HUES64 (cell line): ENCODE data around the gene CA5A.
"Not testable (repeated sequence)": the region's sequence is repeated elsewhere in the genome, so short reads cannot be mapped to it uniquely, and the experiment has no call there.

Experiments
- H3K27ac ChIP-seq: 2 replicates; pipeline ENCODE4 v1.7.0; 2013; ENCODE audit warnings: low read depth, low read length, inconsistent platforms
- H3K27me3 ChIP-seq: 2 replicates; pipeline ENCODE4 v1.6.1; 2013; ENCODE audit warnings: mild to moderate bottlenecking, low read length; ENCODE audit not compliant: insufficient read depth
- H3K36me3 ChIP-seq: 2 replicates; pipeline ENCODE4 v1.6.1; 2013; ENCODE audit warnings: mild to moderate bottlenecking, low read length; ENCODE audit not compliant: insufficient read depth
- H3K4me1 ChIP-seq: 2 replicates; pipeline ENCODE4 v1.6.1; 2013; ENCODE audit warnings: mild to moderate bottlenecking, low read length, moderate library complexity; ENCODE audit not compliant: insufficient read depth
- H3K4me3 ChIP-seq: 2 replicates; pipeline ENCODE4 v1.5.1; 2013; ENCODE audit warnings: mild to moderate bottlenecking, low read length, moderate library complexity
- H3K9ac ChIP-seq: 2 replicates; pipeline ENCODE4 v1.6.1; 2013; ENCODE audit warnings: mild to moderate bottlenecking, low read depth, low read length
- H3K9me3 ChIP-seq: 2 replicates; pipeline ENCODE4 v1.6.1; 2013; ENCODE audit warnings: low read depth, low read length; ENCODE audit not compliant: insufficient read depth
- WGBS: fragments of 150-250, 120-280 bp; methylation state at CpG from one replicate; pipeline ENCODE4 v1.1.7; 2013; ENCODE audit warnings: missing lambda C conversion rate; 5-methylcytosine and 5-hydroxymethylcytosine counted together

Gene CA5A

GRCh38 chr16:87918866-87919680 is 17.3 kb downstream of the CA5A start:
- Histone ChIP-seq H3K27ac (no peak overlapping the region), H3K4me3 (no peak overlapping the region), H3K4me1 (no peaks in the 10 kb centered on the region), H3K27me3 (no peaks in the 10 kb centered on the region), H3K36me3 (no peaks in the 10 kb centered on the region), H3K9me3 (no peaks in the 10 kb centered on the region), H3K9ac (no peak overlapping the region)
- WGBS: 90% methylated on average over 37 of the region's 37 CpGs

- no peaks in the 10 kb centered on the region for H3K9me3 ChIP-seq
- no peaks in the 10 kb centered on the region for H3K27me3 ChIP-seq
- H3K4me3 ChIP-seq: no peak overlapping the region
- WGBS: 94% methylated on average over 13 of the region's 13 CpGs
- no peak overlapping the region for H3K27ac ChIP-seq
- no peaks in the 10 kb centered on the region for H3K36me3 ChIP-seq
- no peak overlapping the region for H3K9ac ChIP-seq
- H3K4me1 ChIP-seq: no peaks in the 10 kb centered on the region
These were observed 18.0 kb downstream of the CA5A start for GRCh38 chr16:87918338-87918737.

- H3K27me3 ChIP-seq: no peaks in the 10 kb centered on the region
- H3K27ac ChIP-seq: no peak overlapping the region
- no peak overlapping the region for H3K4me3 ChIP-seq
- H3K4me1 ChIP-seq: no peaks in the 10 kb centered on the region
- no peaks in the 10 kb centered on the region for H3K36me3 ChIP-seq
- H3K9me3 ChIP-seq: no peaks in the 10 kb centered on the region
- 91% methylated on average over 9 of the region's 9 CpGs for WGBS
- H3K9ac ChIP-seq: no peak overlapping the region
These were observed 18.8 kb downstream of the CA5A start for GRCh38 chr16:87917503-87917902.

- Histone ChIP-seq H3K27me3 (no peaks in the 10 kb centered on the region), H3K27ac (no peak overlapping the region), H3K36me3 (no peaks in the 10 kb centered on the region), H3K4me1 (no peaks in the 10 kb centered on the region), H3K9me3 (no peaks in the 10 kb centered on the region), H3K4me3 (no peak overlapping the region), H3K9ac (no peak overlapping the region)
- WGBS: 95% methylated on average over 25 of the region's 25 CpGs
These were observed 21.5 kb downstream of the CA5A start for GRCh38 chr16:87914812-87915211.

GRCh38 chr16:87914021-87914725 is 22.2 kb downstream of the CA5A start:
- H3K9ac ChIP-seq, H3K9me3 ChIP-seq, H3K36me3 ChIP-seq, H3K27me3 ChIP-seq, H3K27ac ChIP-seq, H3K4me3 ChIP-seq, H3K4me1 ChIP-seq: not testable (repeated sequence)
- 91% methylated on average over 25 of the region's 27 CpGs for WGBS

- H3K4me3 ChIP-seq, H3K4me1 ChIP-seq, H3K9me3 ChIP-seq, H3K27ac ChIP-seq, H3K9ac ChIP-seq, H3K36me3 ChIP-seq, H3K27me3 ChIP-seq: not testable (repeated sequence)
- 95% methylated on average over 18 of the region's 18 CpGs for WGBS
These were observed 23.6 kb downstream of the CA5A start for GRCh38 chr16:87912691-87913090.

GRCh38 chr16:87911106-87911763 is 25.1 kb downstream of the CA5A start:
- H3K4me1 ChIP-seq: not testable (repeated sequence)

GRCh38 chr16:87909203-87909935 is 27.0 kb downstream of the CA5A start:
- not testable (repeated sequence) for H3K36me3 ChIP-seq, H3K27me3 ChIP-seq, H3K9me3 ChIP-seq, H3K27ac ChIP-seq, H3K4me3 ChIP-seq, H3K4me1 ChIP-seq, H3K9ac ChIP-seq
- WGBS: 40% methylated on average over 36 of the region's 36 CpGs

More at GRCh38 chr16:87911106-87911763, 25.1 kb downstream of the CA5A start:
- not testable (repeated sequence) for H3K9ac ChIP-seq, H3K27ac ChIP-seq, H3K4me3 ChIP-seq, H3K36me3 ChIP-seq, H3K9me3 ChIP-seq, H3K27me3 ChIP-seq
- WGBS: 93% methylated on average over 23 of the region's 23 CpGs

- H3K9ac ChIP-seq, H3K9me3 ChIP-seq, H3K36me3 ChIP-seq, H3K27me3 ChIP-seq, H3K4me1 ChIP-seq, H3K4me3 ChIP-seq, H3K27ac ChIP-seq: not testable (repeated sequence)
- WGBS: 93% methylated on average over 11 of the region's 11 CpGs
These were observed 28.2 kb downstream of the CA5A start for GRCh38 chr16:87908101-87908500.

GRCh38 chr16:87905521-87905920 is 30.8 kb downstream of the CA5A start:
- not testable (repeated sequence) for H3K9me3 ChIP-seq, H3K27ac ChIP-seq, H3K4me3 ChIP-seq, H3K4me1 ChIP-seq, H3K27me3 ChIP-seq, H3K9ac ChIP-seq, H3K36me3 ChIP-seq
- 95% methylated on average over 7 of the region's 7 CpGs for WGBS

- H3K36me3 ChIP-seq, H3K4me3 ChIP-seq, H3K9me3 ChIP-seq, H3K27me3 ChIP-seq, H3K4me1 ChIP-seq, H3K27ac ChIP-seq, H3K9ac ChIP-seq: not testable (repeated sequence)
- WGBS: 70% methylated on average over 3 of the region's 5 CpGs
These were observed 31.4 kb downstream of the CA5A start for GRCh38 chr16:87904963-87905362.
